H9 (cell line): Measurements from ENCODE around the gene PLK1. TPM values are rescaled to one million over a fixed set of nuclear protein-coding genes. Genes with fewer than 3 reads are reported as not detected.

Experiments
- DNase-seq: peaks from one replicate; pipeline ENCODE4 v3.0.0-alpha.2; 2017
- H2AFZ ChIP-seq: one replicate; pipeline ENCODE4 v1.6.1; 2013; ENCODE audit warnings: mild to moderate bottlenecking, low read length, control low read depth, moderate library complexity
- H2AK5ac ChIP-seq: 2 replicates; pipeline ENCODE4 v1.6.1; 2013; ENCODE audit warnings: low read length, control low read depth, mixed read lengths; ENCODE audit not compliant: insufficient read length
- H2BK120ac ChIP-seq: one replicate; pipeline ENCODE4 v1.6.1; 2013; ENCODE audit warnings: low read depth, mild to moderate bottlenecking, low read length, control low read depth, inconsistent platforms; ENCODE audit not compliant: poor library complexity, severe bottlenecking
- H2BK12ac ChIP-seq: 2 replicates; pipeline ENCODE4 v1.6.1; 2013; ENCODE audit warnings: low read length, control low read depth, mixed read lengths, low read depth; ENCODE audit not compliant: insufficient read length
- H2BK15ac ChIP-seq: 2 replicates; pipeline ENCODE4 v1.6.1; 2013; ENCODE audit warnings: low read depth, low read length, control low read depth
- H2BK20ac ChIP-seq: one replicate; pipeline ENCODE4 v1.6.1; 2013; ENCODE audit warnings: low read depth, mild to moderate bottlenecking, low read length, control low read depth, inconsistent platforms; ENCODE audit not compliant: poor library complexity, severe bottlenecking
- H2BK5ac ChIP-seq: 2 replicates; pipeline ENCODE4 v1.6.1; 2013; ENCODE audit warnings: low read length, control low read depth, mixed read lengths; ENCODE audit not compliant: insufficient read length
- H3K14ac ChIP-seq: 2 replicates; pipeline ENCODE4 v1.6.1; 2013; ENCODE audit warnings: low read length, control low read depth; ENCODE audit not compliant: insufficient read depth
- H3K18ac ChIP-seq: 2 replicates; pipeline ENCODE4 v1.6.1; 2013; ENCODE audit warnings: low read depth, mild to moderate bottlenecking, mixed read lengths, low read length, control low read depth; ENCODE audit not compliant: insufficient read length
- H3K23ac ChIP-seq: 2 replicates; pipeline ENCODE4 v1.6.1; 2013; ENCODE audit warnings: low read length, control low read depth, mixed read lengths, low read depth; ENCODE audit not compliant: insufficient read length
- H3K23me2 ChIP-seq: 2 replicates; pipeline ENCODE4 v1.6.1; 2013; ENCODE audit warnings: low read depth, mild to moderate bottlenecking, mixed read lengths, low read length, control low read depth; ENCODE audit not compliant: insufficient read length, poor library complexity, severe bottlenecking
- H3K27ac ChIP-seq: 2 replicates; pipeline ENCODE4 v1.5.1; 2013; ENCODE audit warnings: low read length, control low read depth, mixed read lengths, low read depth; ENCODE audit not compliant: insufficient read length
- H3K27me3 ChIP-seq: 2 replicates; pipeline ENCODE4 v1.6.1; 2013; ENCODE audit warnings: low read length, control low read depth, inconsistent platforms; ENCODE audit not compliant: insufficient read depth
- H3K4ac ChIP-seq: 2 replicates; pipeline ENCODE4 v1.6.1; 2013; ENCODE audit warnings: low read depth, mild to moderate bottlenecking, control low read depth, inconsistent platforms, low read length, moderate library complexity
- H3K4me1 ChIP-seq: 2 replicates; pipeline ENCODE4 v1.6.1; 2013; ENCODE audit warnings: low read length, control low read depth, inconsistent platforms; ENCODE audit not compliant: insufficient read depth
- H3K4me2 ChIP-seq: 2 replicates; pipeline ENCODE4 v1.6.1; 2013; ENCODE audit warnings: low read length, control low read depth, mixed read lengths; ENCODE audit not compliant: insufficient read length, insufficient read depth
- H3K56ac ChIP-seq: 2 replicates; pipeline ENCODE4 v1.6.1; 2013; ENCODE audit warnings: low read depth, mild to moderate bottlenecking, mixed read lengths, low read length, control low read depth; ENCODE audit not compliant: insufficient read length
- H3K79me1 ChIP-seq: 2 replicates; pipeline ENCODE4 v1.6.1; 2013; ENCODE audit warnings: low read depth, mild to moderate bottlenecking, moderate library complexity, low read length, control low read depth, inconsistent platforms; ENCODE audit not compliant: insufficient read depth, poor library complexity, severe bottlenecking
- H3K79me2 ChIP-seq: 2 replicates; pipeline ENCODE4 v1.6.1; 2013; ENCODE audit warnings: low read length, control low read depth, inconsistent platforms; ENCODE audit not compliant: insufficient read depth
- H3K9ac ChIP-seq: 2 replicates; pipeline ENCODE4 v1.6.1; 2013; ENCODE audit warnings: low read length, control low read depth, mixed read lengths; ENCODE audit not compliant: insufficient read length; ENCODE audit errors: extremely low read depth
- H3K9me3 ChIP-seq: one replicate; pipeline ENCODE4 v1.6.1; 2013; ENCODE audit warnings: low read depth, low read length, inconsistent platforms; ENCODE audit not compliant: control insufficient read depth
- H3T11ph ChIP-seq: one replicate; pipeline ENCODE4 v1.6.1; 2013; ENCODE audit warnings: mild to moderate bottlenecking, low read length, control low read depth, inconsistent platforms
- H4K20me1 ChIP-seq: one replicate; pipeline ENCODE4 v1.6.1; 2013; ENCODE audit not compliant: control insufficient read depth, insufficient read length, insufficient read depth
- H4K5ac ChIP-seq: 2 replicates; pipeline ENCODE4 v1.6.1; 2013; ENCODE audit warnings: low read depth, mild to moderate bottlenecking, mixed read lengths, low read length, control low read depth; ENCODE audit not compliant: insufficient read length
- H4K8ac ChIP-seq: replicated peaks from 2 replicates; pipeline ENCODE4 v1.6.1; 2013; ENCODE audit warnings: low read length, control low read depth, mixed read lengths, low read depth; ENCODE audit not compliant: insufficient read length
- H4K91ac ChIP-seq: 2 replicates; pipeline ENCODE4 v1.6.1; 2013; ENCODE audit warnings: low read depth, mild to moderate bottlenecking, moderate library complexity, mixed read lengths, low read length, control low read depth; ENCODE audit not compliant: insufficient read length
- H3K27ac Mint-ChIP-seq, 3 experiments: 2 replicates in 2 of 3; 3 replicates in 1 of 3; pipeline ENCODE4 v1.8.0; 2020 to 2021; ENCODE audit warnings: mixed read lengths in 3 of 3, mild to moderate bottlenecking in 1 of 3, moderate library complexity in 1 of 3
- H3K27me3 Mint-ChIP-seq: 2 replicates; pipeline ENCODE4 v1.8.0; 2021; ENCODE audit warnings: low read depth, mild to moderate bottlenecking, moderate library complexity, mixed read lengths
- H3K36me3 Mint-ChIP-seq, 3 experiments: 2 replicates in 2 of 3; 3 replicates in 1 of 3; pipeline ENCODE4 v1.8.0; 2020 to 2021; ENCODE audit warnings: low read depth in 3 of 3, mixed read lengths in 3 of 3; ENCODE audit not compliant: insufficient read depth in 1 of 3
- H3K4me1 Mint-ChIP-seq, 2 experiments: 2 replicates each; pipeline ENCODE4 v1.8.0; 2020; ENCODE audit warnings: mixed read lengths in 2 of 2
- H3K4me3 Mint-ChIP-seq, 2 experiments: 2 replicates in 1 of 2; 3 replicates in 1 of 2; pipeline ENCODE4 v1.8.0; 2020 to 2021; ENCODE audit warnings: mild to moderate bottlenecking in 2 of 2, mixed read lengths in 2 of 2, moderate library complexity in 1 of 2
- H3K9me3 Mint-ChIP-seq, 2 experiments: 2 replicates in 1 of 2; 3 replicates in 1 of 2; pipeline ENCODE4 v1.8.0; 2020; ENCODE audit warnings: mild to moderate bottlenecking in 2 of 2, mixed read lengths in 2 of 2, moderate library complexity in 1 of 2
- total RNA-seq: library from RNA; stranded (reverse); gene quantifications from 2 replicates; pipeline ENCODE4 v1.2.1, GENCODE V29; 2021
- TF ChIP-seq, protein P1 (sequence below): fragments of 200-600 bp; sonication (generic); conservative IDR thresholded peaks from 3 replicates; pipeline ENCODE4 v1.8.0; 2021; ENCODE audit warnings: antibody characterized with exemption, mild to moderate bottlenecking

PLK1 gene
- total RNA-seq, 1 experiment from 2014 or later, result 140 TPM

DNA sequence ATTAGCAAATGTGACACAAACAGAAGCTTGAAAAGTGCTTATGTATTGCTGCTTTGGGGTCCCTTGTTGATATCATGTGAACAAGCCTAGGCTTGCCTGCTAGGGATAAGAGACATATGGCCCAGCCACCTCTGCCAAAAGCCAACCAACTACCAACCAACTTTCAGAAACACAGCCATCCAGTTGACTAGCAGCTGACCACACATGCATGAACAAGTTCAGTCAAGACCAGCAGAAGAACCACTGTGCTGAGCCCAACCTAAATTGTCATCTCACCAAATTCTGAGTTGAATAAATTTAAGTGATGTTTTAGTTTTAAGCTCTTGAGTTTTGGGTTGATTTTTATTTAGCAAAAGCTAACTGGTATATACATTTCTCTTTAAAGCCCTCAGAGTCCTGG, 30.8 kb downstream of the PLK1 start:
- TF ChIP-seq, protein P1, sequence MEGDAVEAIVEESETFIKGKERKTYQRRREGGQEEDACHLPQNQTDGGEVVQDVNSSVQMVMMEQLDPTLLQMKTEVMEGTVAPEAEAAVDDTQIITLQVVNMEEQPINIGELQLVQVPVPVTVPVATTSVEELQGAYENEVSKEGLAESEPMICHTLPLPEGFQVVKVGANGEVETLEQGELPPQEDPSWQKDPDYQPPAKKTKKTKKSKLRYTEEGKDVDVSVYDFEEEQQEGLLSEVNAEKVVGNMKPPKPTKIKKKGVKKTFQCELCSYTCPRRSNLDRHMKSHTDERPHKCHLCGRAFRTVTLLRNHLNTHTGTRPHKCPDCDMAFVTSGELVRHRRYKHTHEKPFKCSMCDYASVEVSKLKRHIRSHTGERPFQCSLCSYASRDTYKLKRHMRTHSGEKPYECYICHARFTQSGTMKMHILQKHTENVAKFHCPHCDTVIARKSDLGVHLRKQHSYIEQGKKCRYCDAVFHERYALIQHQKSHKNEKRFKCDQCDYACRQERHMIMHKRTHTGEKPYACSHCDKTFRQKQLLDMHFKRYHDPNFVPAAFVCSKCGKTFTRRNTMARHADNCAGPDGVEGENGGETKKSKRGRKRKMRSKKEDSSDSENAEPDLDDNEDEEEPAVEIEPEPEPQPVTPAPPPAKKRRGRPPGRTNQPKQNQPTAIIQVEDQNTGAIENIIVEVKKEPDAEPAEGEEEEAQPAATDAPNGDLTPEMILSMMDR, result no peak
- no peak overlapping the region for H2BK20ac ChIP-seq
- H4K91ac ChIP-seq, result no peak overlapping the region
- H4K8ac ChIP-seq, result no peak overlapping the region
- no peak overlapping the region for H3K18ac ChIP-seq
- no peak overlapping the region for H3K4me2 ChIP-seq
- peaks cover 8% of the 10 kb centered on the region for H3K23me2 ChIP-seq
- H4K20me1 ChIP-seq, result peaks cover 3% of the 10 kb centered on the region
- Mint-ChIP-seq H3K4me3 (no peak overlapping the region), H3K27ac (no peak overlapping the region), H3K27me3 (peaks cover 27% of the 10 kb centered on the region), H3K4me1 (peaks cover 2 to 9% of the 10 kb centered on the region in 2 experiments; a peak in 3 of 4 replicates), H3K36me3 (peaks cover 2 to 19% (median 7%) of the 10 kb centered on the region in 3 experiments; a peak in 5 of 7 replicates), H3K9me3 (peaks cover 10 to 11% of the 10 kb centered on the region in 2 experiments)
- H3K27me3 ChIP-seq, result peaks cover 3% of the 10 kb centered on the region; the same call in 1 of the 2 replicates
- H2BK5ac ChIP-seq, result no peak overlapping the region
- no peak for DNase-seq
- H3K4me1 ChIP-seq, result no peaks in the 10 kb centered on the region
- H3K9ac ChIP-seq, result no peak overlapping the region
- no peak overlapping the region for H3K56ac ChIP-seq
- H3K9me3 ChIP-seq, result peaks cover 5% of the 10 kb centered on the region
- no peak overlapping the region for H2BK15ac ChIP-seq
- H2AFZ ChIP-seq, result no peak overlapping the region
- H3K4ac ChIP-seq, result no peak overlapping the region
- no peak overlapping the region for H2BK120ac ChIP-seq
- no peak overlapping the region for H3K23ac ChIP-seq
- no peaks in the 10 kb centered on the region for H3K79me1 ChIP-seq
- H2BK12ac ChIP-seq, result no peak overlapping the region
- H3K14ac ChIP-seq, result no peak overlapping the region
- no peaks in the 10 kb centered on the region for H3K79me2 ChIP-seq
- H3K27ac ChIP-seq, result no peak overlapping the region
- H2AK5ac ChIP-seq, result no peak overlapping the region
- H4K5ac ChIP-seq, result no peak overlapping the region
- no peak overlapping the region for H3T11ph ChIP-seq
